HG03565 (cell line): ENCODE measurements around the gene PTHLH.

Experiments
- ATAC-seq: cut with Tn5 transposase; IDR thresholded peaks from one replicate; pipeline ENCODE4 v1.9.1; 2021; ENCODE audit warnings: mild to moderate bottlenecking, moderate library complexity; ENCODE audit not compliant: unreplicated experiment

PTHLH gene

DNA sequence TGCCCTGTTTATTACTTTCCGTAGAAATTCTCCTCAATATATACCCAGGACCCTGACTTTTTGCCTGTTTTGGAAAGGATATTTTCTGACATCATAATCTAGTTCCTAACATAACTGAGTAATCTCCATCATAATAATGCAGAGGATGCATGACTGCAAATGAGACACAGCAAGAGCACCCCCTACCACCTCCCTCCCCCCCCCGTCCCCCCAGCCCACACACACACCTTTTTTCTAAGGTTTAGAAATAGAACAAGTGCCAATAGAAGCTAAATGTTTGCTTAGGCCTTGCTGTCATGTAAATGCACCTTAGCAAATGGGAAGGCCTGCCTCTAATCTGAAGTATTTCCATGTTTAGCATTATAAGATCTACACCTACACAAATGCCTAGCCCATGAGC lies at the start of gene PTHLH:
Gene PTHLH, minus strand, starts transcription at position 13 of the 400 bp plus-strand sequence. CDS start 3,239 bp downstream, outside the sequence.
- no peak for ATAC-seq

DNA sequence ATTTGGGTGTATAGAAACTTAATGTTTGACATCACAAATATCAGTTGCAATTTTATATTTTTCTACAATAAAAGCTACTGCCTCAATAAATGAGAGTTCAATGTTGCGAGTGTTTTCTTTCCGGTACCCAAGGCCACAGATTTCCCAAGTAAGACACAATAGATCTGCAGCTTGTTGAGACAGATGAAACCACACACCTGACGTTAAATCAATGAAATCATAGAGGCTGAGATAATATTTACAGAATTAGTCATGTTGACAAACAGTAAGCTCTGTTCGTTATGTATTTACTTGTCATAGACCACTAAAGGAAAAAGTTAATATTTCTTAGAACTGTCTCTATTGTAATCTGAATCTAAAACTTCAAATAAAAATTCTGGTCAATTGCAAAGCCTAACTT lies 49.2 kb upstream of the PTHLH start:
- ATAC-seq, result no peak

DNA sequence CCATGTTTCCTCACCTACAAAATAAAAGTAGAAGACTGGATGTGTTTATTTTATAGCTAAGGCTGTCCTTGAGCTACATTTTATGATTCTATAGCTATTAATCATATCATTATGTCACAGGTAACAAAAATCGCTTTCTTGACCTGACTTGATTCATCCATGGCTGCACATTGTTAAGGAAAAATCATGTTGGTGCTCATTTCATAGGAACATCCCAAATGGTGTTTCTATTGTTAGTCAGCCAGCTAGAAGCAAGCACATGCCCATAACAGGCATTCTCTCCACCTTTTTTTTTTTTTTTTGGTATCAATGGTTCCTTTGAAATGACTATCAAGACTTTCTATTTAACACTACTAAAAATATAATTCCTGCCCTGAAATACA lies 45.3 kb upstream of the PTHLH start:
- ATAC-seq, result no peak

DNA sequence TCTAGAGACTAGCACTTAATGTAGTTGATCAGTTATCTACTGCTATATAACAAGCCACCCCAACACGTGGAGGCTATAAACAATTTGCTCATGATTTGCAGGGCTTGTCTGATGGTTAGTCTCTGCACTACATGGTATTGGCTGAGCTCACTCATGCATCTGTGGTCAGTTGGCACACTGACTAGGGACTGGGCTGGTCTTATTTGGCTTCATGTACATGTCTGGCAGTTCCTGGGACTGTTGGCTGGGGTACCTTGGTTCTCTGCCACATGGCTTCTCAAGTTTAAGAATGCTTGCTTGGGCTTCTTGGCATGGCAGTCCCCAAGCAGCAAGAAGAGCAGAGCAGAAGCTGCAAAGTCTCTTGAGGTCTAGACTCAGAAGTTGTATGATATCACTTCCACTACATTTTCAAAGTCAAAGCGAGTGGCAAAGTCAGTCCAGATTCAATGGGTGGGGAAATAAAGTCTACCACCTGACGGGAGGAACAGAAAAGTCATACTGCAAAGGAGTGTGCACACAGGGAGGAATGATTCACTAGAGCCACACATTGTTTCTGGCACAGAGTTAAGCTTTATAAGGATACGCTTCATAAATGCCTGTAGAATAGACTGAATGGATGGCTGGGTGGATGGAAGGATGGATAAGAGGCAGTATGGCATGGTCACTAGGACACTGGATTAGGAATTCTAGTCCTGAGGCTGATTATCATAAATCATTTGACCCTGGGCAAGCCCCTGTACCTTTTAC lies 44.8 kb upstream of the PTHLH start:
- ATAC-seq, result no peak

DNA sequence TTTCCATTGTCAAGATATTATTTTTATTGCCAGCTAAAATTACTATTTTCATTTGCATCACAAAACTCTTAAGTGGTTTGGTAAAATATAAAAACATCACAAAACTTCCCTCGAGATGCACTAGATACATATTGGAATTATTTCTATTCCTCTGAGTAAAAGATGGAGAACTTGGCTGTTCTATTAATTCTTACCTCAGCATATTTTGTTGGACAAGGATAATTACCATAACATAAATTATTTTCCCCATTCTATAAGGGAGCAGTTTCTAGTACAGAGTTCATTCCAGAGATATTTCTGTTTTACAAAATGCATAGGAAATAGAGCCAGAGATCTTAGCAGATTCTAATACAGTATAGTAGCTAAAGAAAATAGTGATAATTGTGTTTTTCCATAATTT lies 42.6 kb upstream of the PTHLH start:
- no peak for ATAC-seq

DNA sequence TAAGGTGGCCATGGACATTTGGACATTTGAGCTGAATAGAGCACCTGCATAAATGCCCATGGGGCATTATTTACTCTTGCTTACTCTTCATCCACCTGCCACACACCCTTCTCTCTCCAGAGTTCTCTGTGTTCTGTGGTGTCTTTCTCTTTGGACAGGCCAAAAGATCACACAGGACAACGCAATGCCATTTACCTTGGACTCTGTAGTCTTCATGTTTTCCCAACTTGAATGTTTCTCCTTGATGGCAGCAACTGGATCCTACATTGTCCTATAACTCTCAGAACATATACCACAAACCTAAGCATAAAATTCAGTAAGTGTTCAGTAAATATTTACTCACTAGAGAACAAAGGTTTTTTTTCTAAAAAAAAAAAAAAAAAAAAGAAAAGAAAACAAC lies 41.7 kb upstream of the PTHLH start:
- no peak for ATAC-seq

DNA sequence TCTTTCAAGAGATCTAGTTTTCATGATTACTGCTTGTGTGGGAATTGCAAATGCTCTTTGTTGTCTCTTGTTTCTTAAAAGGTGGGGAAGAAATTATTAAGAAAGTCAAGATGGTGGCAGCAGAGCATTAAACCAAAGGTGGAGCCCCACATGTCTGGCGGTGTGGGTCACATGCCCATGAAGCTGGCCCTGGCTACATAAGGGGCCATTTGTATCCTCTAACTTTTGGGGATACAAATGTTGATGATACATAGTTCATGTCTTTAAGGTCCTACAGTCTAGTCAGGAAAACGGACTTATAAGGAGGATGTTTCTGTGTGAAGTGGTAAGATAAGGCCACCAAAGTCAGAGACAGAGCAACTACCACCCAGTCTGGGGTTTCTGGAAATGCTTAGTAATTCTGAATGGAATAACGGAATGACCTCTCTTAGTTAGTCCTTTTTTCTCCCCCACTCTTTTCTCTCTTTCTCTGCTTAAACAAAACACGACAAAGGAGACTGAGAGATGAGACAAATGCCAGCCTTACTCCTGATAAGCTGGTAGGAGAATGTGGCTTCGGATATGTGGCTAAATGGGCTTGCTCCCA lies 39.9 kb upstream of the PTHLH start:
- no peak for ATAC-seq

DNA sequence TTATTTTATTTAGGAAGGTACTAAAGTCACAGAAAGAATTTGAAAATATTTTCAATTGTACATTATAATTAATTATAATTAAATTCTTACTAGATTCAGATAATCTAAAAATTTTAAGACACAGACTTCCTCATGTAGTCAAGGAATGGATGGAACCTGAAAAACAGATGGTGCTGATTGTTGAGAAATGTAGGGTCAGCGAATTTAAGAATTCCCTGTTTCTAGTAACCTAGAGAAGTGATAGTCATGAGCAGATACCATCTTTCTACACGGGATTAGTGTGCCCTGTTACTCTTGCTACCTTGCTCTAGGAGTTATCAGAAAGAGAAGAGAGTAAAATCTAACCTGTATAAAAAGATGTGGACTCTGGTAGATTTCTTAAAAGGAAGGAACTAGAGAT lies 37.5 kb upstream of the PTHLH start:
- ATAC-seq, result no peak

DNA sequence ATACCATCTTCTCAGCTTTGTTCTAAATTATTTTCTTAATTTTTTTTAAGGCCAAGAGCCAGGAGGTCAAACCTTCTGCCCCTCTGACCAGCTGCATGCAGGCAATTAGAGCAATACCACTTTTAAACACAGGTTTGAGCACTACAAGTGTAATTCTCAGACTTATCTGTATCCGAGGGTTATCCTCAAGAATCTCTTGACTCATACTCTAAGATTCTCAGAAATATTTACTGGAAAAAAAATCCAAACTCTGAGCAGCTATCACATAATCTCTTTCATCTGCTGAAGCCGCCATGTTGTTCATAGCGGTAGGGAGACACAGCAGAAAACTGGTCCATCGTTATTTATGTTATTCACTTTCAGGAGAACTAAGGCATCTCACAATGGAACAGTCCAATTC lies 27.4 kb upstream of the PTHLH start:
- no peak for ATAC-seq

DNA sequence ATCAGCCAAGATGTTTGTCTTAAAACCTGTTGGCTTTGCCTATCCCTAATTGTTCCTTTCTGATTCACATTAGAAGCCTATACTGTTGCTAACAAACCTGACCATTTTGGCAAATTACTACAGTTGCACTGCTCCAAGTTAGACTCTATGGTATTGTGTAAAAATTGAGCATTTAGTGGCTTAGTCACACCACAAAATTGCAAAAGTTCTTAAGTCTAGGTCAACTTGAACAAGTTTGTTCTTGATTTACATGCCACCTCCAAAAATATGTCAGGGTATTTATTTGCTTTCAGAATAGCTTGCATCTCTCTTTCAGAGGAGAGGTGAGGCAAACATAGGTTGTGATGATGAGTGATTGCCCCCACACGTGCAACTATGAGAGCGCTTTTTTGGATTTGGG lies 27.0 kb upstream of the PTHLH start:
- no peak for ATAC-seq

DNA sequence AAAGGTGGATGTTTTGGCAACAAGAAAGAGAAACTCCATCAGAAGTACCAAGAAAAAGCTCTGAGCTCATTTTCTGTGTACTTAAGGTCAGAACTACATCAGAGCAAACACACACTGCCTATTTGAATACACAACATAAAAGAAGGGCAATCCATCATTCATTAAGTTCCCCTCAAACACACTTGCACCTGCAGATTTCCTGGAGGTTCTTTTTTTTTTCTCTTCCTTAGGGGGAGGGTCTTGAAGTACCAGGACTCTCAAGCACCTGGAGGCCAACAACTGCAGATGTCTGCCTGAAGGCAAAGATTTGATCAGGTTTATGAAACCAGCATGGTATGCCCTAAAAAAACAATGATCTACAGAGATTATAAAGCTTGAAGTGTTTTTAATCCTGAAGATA lies 26.1 kb upstream of the PTHLH start:
- no peak for ATAC-seq

DNA sequence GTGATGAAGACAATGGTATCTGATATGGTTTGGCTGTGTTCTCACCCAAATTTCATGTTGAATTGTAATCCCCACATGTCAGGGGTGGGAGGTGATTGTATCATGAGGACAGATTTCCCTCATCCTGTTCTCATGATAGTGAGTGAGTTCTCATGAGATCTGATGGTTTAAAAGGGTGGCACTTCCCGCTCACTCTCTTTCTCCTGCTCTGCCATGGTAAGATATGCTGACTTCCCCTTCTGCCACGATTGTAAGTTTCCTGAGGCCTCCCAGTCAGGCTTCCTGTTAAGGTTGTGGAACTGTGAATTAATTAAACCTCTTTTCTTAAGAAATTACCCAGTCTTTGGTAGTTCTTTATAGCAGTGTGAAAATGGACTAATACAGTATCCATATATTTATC lies 25.6 kb upstream of the PTHLH start:
- ATAC-seq, result no peak

DNA sequence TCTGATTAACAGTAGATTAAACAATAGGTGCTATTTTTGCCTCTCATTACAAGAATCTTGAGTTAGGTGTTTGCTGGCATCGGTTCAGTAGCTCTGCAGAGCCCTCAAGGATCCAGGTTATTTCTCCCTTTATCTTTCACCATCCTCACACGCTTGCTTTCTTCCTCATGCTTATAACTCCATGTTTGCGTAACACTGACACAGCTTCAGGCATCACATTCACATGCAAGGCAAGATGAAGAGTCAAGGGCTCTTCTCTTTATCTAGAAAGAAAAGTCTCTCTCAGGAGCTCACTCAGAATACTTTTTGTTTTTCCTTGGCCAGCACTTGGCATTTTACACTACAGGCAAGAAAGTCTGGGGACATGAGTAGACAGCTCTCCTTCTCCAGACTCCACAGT lies 24.2 kb upstream of the PTHLH start:
- ATAC-seq, result no peak

DNA sequence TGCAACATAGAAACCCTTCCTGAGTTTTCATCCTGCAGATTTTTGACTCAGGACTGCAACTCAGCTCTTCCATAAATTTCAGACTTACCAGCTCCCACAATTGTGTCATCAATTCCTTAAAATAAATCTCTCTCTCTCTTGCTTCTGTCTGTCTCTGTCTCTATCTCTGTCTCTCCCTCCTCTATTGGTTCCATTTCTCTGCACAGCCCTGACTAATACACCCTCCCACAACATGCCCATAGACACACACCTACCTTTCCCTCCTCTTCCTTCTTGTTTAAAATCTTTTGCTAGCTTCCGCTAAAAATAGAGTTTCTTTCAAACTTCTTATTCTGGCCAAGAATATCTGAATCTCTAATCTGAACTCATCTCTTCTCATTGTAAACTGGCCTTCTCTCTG lies 22.9 kb upstream of the PTHLH start:
- no peak for ATAC-seq

DNA sequence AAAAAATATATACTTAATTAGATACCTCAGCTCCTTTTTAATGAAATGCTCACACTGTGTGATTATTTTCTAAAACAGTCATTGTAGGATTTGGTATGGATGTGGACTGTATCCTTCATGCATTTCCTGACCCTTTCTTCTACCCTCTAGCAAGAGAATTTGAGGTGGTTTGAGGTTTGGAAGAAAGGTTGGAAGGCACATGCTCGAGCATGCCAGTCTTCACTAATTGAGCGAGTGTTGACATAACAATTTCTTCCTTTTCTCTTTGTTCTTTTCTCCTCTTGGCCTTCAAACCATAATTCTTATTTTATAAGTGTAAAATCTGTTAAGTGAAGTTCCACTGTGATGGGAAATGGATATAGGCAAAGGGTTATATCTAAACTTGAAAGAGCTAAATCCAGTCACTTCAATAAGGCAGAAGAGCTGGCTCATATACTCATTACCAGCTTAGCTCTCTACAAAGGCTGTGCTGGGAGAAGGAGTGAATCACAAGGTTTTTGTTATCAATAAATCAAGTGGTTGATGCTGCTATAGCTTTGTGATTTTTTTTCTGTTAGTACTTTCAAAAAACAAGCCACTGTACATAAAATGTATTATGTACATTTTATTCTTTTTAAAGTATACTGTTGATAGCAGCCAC lies 16.2 kb upstream of the PTHLH start:
- no peak for ATAC-seq

DNA sequence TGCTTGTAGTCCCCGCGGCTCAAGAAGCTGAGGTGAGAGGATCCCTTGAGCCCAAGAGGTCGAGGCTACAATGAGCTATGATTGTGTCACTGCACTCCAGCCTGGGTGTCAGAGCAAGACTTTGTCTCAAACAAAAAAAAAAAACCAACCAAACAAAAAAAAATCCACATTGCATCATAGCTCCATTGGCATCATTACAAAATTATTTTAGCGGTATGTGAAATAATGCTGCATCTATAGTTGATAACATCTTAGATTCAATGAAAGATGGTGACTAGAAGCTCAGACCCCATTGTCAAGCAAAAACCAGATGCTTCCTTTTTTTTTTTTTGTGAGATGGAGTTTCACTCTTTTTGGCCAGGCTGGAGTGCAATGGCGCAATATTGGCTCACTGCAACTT lies 14.8 kb upstream of the PTHLH start:
- ATAC-seq, result no peak

DNA sequence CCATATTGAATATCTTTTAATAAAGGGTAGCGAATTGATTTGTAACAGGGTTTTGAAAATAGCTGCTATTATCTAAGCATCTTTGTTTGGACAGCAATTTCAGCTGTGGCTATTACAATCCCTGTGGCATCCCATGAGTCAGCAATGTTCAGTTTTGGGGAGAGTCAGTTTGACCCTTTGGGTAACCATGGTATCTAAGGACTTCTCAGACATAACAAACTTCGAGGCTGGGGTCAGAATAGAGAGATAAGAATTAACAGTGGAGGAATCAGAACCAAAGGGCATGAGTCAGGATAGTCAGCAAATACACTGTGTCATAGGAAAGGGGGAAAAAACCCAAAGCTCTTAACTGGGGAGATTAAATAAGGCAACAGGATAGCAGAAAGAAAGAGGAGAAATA lies 11.7 kb upstream of the PTHLH start:
- ATAC-seq, result no peak

DNA sequence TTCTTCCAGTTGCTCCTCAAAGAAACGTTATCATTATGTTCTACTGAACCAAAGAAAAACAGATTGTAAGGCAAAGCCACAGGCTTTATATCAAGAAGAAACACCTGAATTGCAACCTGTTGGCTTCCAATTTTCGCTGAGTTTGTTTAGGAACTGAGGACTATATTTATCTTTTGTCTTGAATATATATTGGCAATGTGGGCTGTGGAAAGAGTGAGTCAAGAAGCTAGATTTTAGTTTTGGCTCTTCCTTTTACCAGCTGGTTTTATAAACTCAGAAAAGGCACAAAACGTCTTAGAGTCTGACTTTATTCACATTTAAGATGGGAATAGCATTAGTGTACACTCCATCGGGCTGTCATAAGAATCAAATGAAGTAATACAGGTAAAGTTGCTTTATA lies 10.4 kb upstream of the PTHLH start:
- ATAC-seq, result no peak

DNA sequence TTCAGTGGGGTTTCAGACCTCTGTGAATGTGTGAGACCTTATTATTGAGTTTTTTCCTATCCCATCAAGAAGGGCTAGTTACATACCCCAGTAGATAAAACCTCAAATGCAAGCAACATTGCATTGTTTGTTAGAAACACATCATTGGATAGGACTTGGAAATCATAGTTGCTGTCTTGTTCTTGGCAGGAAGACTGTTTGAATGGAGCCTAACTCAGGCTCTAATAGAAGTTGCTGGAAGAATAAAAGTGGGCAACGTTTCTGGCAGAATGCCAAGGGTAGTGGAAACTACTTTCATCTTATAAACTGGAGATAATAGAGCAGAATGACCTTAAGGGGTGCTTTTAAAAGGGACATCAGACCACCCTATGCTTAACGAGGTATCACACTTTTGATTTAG lies 9.9 kb upstream of the PTHLH start:
- no peak for ATAC-seq

DNA sequence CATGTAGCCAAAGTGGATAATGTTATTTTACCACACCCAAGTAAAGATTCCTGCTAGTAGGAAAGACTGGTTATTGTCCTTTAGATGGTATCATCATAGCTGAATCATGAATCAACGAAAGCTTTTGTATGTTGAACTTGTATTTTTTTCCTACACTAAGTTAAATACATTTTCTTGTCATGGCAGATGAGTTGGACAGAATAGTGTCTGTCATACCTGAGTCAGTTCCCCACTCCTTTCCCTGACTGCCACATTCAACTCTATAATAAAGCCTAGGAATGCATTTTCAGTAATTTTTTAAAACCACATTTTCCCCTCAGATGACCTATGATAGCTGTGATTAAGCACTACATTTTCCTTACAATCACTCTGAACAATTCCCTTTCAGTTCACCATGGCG lies 9.3 kb upstream of the PTHLH start:
- no peak for ATAC-seq

DNA sequence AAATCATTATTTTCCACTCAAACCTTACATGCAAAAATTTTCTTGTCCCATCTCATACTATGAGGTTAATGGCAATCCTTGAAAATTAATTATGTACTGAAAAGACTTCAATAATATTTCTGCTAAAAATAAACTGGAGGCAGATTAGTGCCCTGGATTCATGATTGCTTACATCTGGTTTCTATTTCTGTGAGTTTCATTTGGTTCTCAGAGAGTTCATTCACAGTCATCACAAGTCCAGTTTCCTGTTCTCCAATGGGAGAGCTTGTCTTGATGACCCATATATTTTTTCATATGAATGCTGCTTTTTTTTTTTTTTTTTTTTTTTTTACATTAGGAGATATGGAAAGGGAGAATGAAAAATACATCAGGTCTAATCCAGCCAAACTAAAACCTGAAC lies 6.6 kb upstream of the PTHLH start:
- no peak for ATAC-seq
